C4-2B (cell line): ENCODE results near the gene ABCD3.
A peak's percentile ranks its signal among the peaks of the same experiment; 100 is the strongest.
"Not testable (repeated sequence)": the region's sequence is repeated elsewhere in the genome, so short reads cannot be mapped to it uniquely, and the experiment has no call there.

Source experiments
- H3K27ac ChIP-seq: fragments of 450-650 bp; 2 replicates; pipeline ENCODE4 v1.5.1; 2017
- ZFX ChIP-seq: fragments of 450-650 bp; IDR thresholded peaks from 2 replicates; pipeline ENCODE4 v1.6.1; 2017
- TF ChIP-seq, protein P1 (sequence below): fragments of 450-650 bp; conservative IDR thresholded peaks from 2 replicates; pipeline ENCODE4 v1.5.1; 2017; ENCODE audit warnings: mild to moderate bottlenecking

The ABCD3 gene

DNA sequence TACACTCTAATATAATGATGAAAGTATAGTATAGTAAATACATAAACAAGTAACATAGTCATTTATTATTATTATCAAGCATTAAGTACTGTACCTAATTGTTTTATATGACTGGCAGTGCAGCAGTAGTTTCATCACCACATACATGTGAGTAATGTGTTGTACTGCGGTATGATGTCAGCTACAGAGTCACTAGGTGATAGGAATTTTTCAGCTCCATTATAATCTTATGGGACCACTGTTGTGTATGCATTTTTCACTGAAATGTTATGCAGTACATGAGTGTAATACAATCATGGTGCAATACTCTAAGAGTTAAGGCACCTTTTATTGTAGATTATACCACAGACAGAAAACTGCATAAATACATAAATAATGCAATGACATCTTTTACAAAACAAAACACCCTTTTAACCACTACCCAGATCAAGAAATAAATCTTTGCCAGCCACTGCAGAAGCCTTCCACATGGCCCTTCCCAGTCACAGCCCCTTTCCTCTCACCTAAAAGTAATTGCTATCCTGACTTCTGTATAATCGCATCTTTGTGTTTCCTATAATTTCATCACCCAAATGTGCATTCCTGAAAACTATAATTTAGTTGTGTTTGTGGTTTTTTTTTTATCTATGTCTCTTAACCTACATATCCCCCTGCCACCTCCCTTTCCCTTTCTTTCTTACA, 16.3 kb downstream of the ABCD3 start:
- TF ChIP-seq, protein P1, sequence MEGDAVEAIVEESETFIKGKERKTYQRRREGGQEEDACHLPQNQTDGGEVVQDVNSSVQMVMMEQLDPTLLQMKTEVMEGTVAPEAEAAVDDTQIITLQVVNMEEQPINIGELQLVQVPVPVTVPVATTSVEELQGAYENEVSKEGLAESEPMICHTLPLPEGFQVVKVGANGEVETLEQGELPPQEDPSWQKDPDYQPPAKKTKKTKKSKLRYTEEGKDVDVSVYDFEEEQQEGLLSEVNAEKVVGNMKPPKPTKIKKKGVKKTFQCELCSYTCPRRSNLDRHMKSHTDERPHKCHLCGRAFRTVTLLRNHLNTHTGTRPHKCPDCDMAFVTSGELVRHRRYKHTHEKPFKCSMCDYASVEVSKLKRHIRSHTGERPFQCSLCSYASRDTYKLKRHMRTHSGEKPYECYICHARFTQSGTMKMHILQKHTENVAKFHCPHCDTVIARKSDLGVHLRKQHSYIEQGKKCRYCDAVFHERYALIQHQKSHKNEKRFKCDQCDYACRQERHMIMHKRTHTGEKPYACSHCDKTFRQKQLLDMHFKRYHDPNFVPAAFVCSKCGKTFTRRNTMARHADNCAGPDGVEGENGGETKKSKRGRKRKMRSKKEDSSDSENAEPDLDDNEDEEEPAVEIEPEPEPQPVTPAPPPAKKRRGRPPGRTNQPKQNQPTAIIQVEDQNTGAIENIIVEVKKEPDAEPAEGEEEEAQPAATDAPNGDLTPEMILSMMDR, result no peak
- TF ChIP-seq ZFX, result no peak

DNA sequence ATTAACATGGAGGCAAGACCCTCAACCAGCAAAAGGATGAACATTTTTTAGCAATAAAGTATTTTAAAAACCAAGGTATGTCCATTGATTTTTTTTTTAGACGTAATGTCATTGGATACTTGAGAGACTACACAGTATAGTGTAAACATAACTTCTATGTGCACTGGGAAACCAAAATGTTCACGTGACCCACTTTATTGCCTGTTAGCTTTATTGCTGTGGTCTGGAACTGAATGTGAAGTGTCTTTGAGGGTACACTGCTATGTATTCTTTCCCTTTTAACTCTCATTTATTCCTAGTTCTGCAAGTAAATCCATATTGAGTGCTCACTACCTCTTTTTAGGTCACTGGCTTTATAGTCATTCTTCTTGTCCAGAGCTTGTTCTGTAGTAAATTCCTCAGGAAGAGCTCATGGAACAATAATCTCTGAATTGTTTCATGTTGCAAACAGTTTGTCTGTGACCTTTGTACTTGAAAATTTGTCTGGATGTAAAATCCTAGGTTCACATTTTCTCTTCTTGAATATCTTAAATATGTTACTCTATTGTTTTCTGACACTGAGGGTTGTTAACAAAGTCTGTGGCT, 20.6 kb downstream of the ABCD3 start:
- no peak for TF ChIP-seq ZFX
- TF ChIP-seq, protein P1, result no peak
- H3K27ac ChIP-seq, result no peak overlapping the region

More for the DNA sequence above, 16.3 kb downstream of the ABCD3 start:
- H3K27ac ChIP-seq, result no peak overlapping the region

DNA sequence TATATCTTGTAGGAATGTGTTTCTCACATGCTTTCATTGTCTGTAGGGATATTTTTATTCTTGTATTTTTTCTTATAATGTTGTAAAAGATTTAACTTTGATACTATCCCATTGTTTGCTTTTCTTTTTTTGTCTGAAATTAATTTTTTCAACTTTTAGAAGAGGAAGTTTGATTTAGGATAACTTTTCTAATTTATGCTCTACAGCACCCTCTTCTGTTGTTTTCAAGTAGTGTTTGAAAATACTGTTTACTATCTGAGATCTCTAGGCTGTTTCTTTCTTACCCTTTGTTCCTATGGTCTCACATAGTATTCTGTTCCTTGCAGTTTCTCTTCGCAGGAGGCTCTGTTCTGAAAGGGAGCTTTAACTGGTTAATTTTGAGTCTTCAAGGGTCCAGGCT, 21.9 kb downstream of the ABCD3 start:
- TF ChIP-seq ZFX, result no peak
- TF ChIP-seq, protein P1, result peak; percentile 32
- no peak overlapping the region for H3K27ac ChIP-seq

DNA sequence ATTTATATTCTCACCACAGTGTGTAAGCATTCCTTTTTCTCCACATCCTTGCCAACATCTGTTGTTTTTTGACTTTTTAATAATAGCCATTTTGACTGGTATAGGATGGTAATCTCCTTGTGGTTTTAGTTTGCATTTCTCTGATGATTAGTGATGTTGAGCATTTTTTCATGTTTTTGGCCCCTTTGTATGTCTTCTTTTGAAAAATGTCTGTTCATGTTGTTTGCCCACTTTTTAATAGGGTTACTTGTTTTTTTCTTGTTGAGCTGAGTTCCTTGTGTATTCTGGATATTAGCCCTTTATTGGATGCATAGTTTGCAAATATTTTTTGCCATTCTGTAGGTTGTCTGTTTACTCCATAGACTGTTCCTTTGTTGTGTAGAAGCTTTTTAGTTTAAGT, 24.9 kb downstream of the ABCD3 start:
- not testable (repeated sequence) for H3K27ac ChIP-seq

DNA sequence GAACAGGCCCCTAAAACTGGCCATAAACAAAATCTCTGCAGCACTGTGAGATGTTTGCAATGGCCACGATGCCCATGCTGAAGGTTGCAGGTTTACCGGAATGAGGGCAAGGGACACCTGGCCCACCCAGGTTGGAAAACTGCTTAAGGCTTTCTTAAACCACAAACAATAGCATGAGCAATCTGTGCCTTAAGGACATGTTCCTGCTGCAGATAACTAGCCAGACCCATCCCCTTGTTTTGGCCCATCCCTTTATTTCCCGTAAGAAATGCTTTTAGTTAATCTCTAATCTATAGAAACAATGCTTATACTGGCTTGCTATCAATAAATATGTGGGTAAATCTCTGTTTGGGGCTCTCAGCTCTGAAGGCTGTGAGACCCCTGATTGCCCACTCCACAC, 26.6 kb downstream of the ABCD3 start:
- not testable (repeated sequence) for H3K27ac ChIP-seq

DNA sequence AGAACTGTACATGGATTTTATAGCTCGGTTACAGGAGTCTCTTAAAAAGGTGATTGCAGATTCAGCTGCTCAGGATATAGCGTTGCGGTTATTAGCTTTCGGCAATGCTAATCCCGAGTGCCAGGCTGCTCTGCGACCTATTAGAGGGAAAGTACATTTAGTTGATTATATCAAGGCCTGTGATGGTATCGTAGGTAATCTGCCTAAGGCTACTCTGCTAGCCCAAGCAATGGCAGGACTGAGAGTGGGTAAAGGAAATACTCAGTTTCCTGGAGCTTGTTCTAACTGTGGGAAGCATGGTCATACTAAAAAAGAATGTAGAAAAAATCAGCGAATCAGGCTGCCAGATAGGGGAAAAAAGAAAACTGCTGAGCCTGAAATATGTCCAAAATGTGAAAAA, 27.5 kb downstream of the ABCD3 start:
- not testable (repeated sequence) for H3K27ac ChIP-seq

DNA sequence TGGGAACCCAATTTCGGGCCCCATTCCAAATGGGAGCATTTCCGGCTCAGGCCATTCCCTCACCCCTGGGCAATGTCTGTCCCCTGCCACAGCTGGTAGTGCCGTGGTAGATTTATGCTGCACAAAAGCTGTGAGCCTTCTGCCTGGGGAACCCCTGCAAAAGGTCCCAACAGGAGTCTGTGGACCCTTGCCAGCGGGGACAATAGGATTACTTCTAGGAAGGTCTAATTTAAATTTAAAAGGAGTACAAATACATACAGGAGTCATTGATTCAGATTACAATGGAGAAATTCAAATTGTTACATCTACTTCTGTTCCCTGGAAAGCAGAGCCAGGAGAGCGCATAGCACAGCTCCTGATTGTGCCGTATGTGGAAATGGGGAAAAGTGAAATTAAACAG, 28.0 kb downstream of the ABCD3 start:
- H3K27ac ChIP-seq, result not testable (repeated sequence)

DNA sequence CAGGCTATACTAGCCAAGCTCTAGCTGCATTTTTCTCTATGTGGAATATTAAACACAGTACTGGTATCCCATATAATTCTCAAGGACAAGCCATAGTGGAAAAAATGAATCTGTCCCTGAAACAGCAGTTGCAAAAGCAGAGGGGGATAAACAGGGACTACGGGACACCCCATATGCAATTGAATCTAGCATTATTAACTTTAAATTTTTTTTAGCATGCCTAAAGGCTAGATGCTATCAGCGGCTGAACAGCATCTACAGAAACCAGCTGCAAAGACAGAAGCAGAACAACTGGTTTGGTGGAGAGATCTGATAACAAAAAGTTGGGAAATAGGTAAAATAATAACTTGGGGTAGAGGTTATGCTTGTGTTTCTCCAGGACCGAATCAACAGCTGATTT, 30.6 kb downstream of the ABCD3 start:
- not testable (repeated sequence) for H3K27ac ChIP-seq

DNA sequence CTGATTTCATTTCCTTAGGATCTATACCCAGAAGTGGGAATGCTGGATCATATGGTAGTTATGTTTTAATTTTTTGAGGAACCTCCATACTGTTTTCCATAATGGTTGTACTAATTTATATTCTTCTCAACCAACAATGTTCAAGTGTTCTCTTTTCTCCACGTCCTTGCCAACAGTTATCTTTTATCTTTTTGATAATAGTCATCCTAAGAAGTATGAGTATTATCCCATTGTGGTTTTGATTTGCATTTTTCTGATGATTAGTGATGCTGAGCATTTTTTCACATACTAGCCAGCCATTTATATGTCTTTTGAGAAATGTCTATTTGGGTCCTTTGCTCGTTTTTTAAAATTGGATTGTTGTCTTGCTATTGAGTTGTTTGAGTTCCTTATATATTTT, 38.5 kb downstream of the ABCD3 start:
- TF ChIP-seq ZFX, result no peak
- H3K27ac ChIP-seq, result no peak overlapping the region

DNA sequence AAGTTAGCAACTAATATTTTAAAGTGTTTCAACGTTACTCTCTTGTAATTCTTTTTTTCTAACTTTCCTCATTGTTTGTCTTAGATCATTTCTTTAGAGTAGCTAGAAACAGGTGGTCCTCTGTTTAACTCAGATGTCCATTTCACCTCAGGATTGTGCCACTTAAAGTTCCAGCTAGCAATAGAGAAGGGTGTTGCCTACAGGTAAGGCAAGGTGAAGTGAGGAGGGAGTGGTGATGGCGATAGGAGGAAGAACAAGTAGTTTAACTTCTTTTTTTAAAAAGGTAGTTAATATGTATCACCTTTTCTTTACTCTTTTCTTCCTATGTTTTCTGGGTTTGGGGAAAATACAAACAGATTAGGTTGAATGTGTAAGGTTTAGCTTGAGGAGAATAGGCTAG, 44.4 kb downstream of the ABCD3 start:
- no peak overlapping the region for H3K27ac ChIP-seq
- TF ChIP-seq ZFX, result no peak
- TF ChIP-seq, protein P1, result no peak

DNA sequence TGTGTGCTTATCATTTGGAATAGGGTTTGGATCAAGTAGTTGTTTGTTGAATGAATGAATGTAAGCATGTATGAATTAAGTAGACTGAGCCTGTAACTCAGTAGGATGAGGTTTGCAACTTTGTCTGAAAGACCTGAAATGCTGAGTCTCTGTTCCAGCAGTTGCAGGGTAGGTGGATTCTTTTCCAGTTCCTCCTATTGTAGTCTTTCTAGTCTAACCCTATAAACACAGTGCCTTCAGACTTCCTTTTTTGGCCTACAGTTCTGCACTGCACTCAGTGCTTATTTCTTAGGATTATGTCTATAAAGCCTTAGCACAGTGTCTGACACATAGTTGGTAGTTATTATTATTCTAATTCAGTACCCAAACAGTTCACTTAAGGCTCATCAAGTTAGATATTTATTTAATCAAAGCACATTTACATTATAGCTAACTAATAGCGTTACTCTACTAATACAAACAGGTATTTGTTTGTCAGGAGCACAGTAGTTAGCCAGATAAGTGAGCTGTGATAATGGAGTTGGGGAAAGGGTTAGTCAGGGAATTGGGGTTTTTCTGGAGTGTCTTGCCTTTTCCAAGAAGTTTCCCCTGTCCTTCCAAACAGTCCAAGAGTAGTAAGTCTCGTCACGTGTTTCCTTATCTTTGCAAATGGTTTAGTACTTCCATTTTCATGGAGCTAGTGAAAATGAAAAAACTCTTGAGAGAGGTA, 45.0 kb downstream of the ABCD3 start:
- no peak for TF ChIP-seq ZFX
- TF ChIP-seq, protein P1, result no peak
- no peak overlapping the region for H3K27ac ChIP-seq
